Activated naive CD8-positive, alpha-beta T cell treated with anti-CD3 and anti-CD28 coated beads, Interleukin-2, amount 50 U/mL, for 16 hours (primary cell): ENCODE data around the gene MYOM1.

ENCODE experiments used
- DNase-seq: peaks from one replicate; pipeline ENCODE4 v3.0.0-alpha.2; 2020; ENCODE audit warnings: low read depth, low spot score

MYOM1 gene

GRCh38 chr18:3119401-3120341, 100.1 kb downstream of the MYOM1 start:
- DNase-seq: no peak

- no peak for DNase-seq
These were observed 101.4 kb downstream of the MYOM1 start for GRCh38 chr18:3118195-3119010.

GRCh38 chr18:3117493-3118192, 102.1 kb downstream of the MYOM1 start:
- no peak for DNase-seq

GRCh38 chr18:3115447-3116030, 104.2 kb downstream of the MYOM1 start:
- DNase-seq: no peak

- DNase-seq: no peak
These were observed 105.3 kb downstream of the MYOM1 start for GRCh38 chr18:3114451-3114850.

GRCh38 chr18:3114026-3114425, 105.7 kb downstream of the MYOM1 start:
- no peak for DNase-seq

GRCh38 chr18:3111523-3112240, 108.1 kb downstream of the MYOM1 start:
- DNase-seq: no peak

GRCh38 chr18:3110034-3110752, 109.6 kb downstream of the MYOM1 start:
- DNase-seq: no peak

GRCh38 chr18:3107740-3108151, 112.0 kb downstream of the MYOM1 start:
- DNase-seq: no peak

GRCh38 chr18:3104190-3105054, 115.3 kb downstream of the MYOM1 start:
- DNase-seq: no peak

GRCh38 chr18:3103576-3103975, 116.2 kb downstream of the MYOM1 start:
- DNase-seq: no peak

GRCh38 chr18:3102983-3103382, 116.8 kb downstream of the MYOM1 start:
- DNase-seq: no peak

- no peak for DNase-seq
These were observed 119.2 kb downstream of the MYOM1 start for GRCh38 chr18:3100498-3101132.

- no peak for DNase-seq
These were observed 120.4 kb downstream of the MYOM1 start for GRCh38 chr18:3099327-3099726.

- no peak for DNase-seq
These were observed 122.7 kb downstream of the MYOM1 start for GRCh38 chr18:3097082-3097481.

GRCh38 chr18:3095921-3096320, 123.8 kb downstream of the MYOM1 start:
- DNase-seq: no peak

- no peak for DNase-seq
These were observed 125.5 kb downstream of the MYOM1 start for GRCh38 chr18:3094338-3094684.

- no peak for DNase-seq
These were observed 126.0 kb downstream of the MYOM1 start for GRCh38 chr18:3093624-3094337.
